ENCODE results near the gene INKA2.

Gene INKA2

GRCh38 chr1:111735858-111736544 lies 3.2 kb downstream of the INKA2 start:
- no peak overlapping the region for H3K27ac ChIP-seq
- TF ChIP-seq CTCF (conservative IDR thresholded peaks at IDR 0.05) = no peak
- TF ChIP-seq ZFX (IDR thresholded peaks at IDR 0.05) = no peak

GRCh38 chr1:111735321-111735720 lies 3.9 kb downstream of the INKA2 start:
- no peak overlapping the region for H3K27ac ChIP-seq
- TF ChIP-seq ZFX (IDR thresholded peaks at IDR 0.05) (no peak), CTCF (conservative IDR thresholded peaks at IDR 0.05) (no peak)

- no peak for TF ChIP-seq ZFX (IDR thresholded peaks at IDR 0.05)
- TF ChIP-seq CTCF (conservative IDR thresholded peaks at IDR 0.05) = no peak
- H3K27ac ChIP-seq = no peak overlapping the region
Measured at GRCh38 chr1:111734856-111735255, 4.3 kb downstream of the INKA2 start.

- TF ChIP-seq ZFX (IDR thresholded peaks at IDR 0.05) (no peak), CTCF (conservative IDR thresholded peaks at IDR 0.05) (no peak)
- no peak overlapping the region for H3K27ac ChIP-seq
Measured at GRCh38 chr1:111734426-111734825, 4.8 kb downstream of the INKA2 start.

GRCh38 chr1:111733992-111734341 lies 5.2 kb downstream of the INKA2 start:
- no peak for TF ChIP-seq CTCF (conservative IDR thresholded peaks at IDR 0.05)
- no peak for TF ChIP-seq ZFX (IDR thresholded peaks at IDR 0.05)
- H3K27ac ChIP-seq = no peak overlapping the region

- TF ChIP-seq ZFX (IDR thresholded peaks at IDR 0.05) (no peak), CTCF (conservative IDR thresholded peaks at IDR 0.05) (no peak)
Measured at GRCh38 chr1:111733183-111733991, 5.8 kb downstream of the INKA2 start.

GRCh38 chr1:111732718-111733117 lies 6.5 kb downstream of the INKA2 start:
- TF ChIP-seq ZFX (IDR thresholded peaks at IDR 0.05) (no peak), CTCF (conservative IDR thresholded peaks at IDR 0.05) (no peak)
- H3K27ac ChIP-seq = no peak overlapping the region

More at GRCh38 chr1:111733183-111733991, 5.8 kb downstream of the INKA2 start:
- H3K27ac ChIP-seq = no peak overlapping the region
